DMS 273 (cell line): Measurements from ENCODE around the gene TVP23A.

ENCODE experiments used
- DNase-seq: peaks from one replicate; lab custom pipeline; 2025; ENCODE audit not compliant: unreplicated experiment; lab: John Stamatoyannopoulos, UW

TVP23A gene

DNA sequence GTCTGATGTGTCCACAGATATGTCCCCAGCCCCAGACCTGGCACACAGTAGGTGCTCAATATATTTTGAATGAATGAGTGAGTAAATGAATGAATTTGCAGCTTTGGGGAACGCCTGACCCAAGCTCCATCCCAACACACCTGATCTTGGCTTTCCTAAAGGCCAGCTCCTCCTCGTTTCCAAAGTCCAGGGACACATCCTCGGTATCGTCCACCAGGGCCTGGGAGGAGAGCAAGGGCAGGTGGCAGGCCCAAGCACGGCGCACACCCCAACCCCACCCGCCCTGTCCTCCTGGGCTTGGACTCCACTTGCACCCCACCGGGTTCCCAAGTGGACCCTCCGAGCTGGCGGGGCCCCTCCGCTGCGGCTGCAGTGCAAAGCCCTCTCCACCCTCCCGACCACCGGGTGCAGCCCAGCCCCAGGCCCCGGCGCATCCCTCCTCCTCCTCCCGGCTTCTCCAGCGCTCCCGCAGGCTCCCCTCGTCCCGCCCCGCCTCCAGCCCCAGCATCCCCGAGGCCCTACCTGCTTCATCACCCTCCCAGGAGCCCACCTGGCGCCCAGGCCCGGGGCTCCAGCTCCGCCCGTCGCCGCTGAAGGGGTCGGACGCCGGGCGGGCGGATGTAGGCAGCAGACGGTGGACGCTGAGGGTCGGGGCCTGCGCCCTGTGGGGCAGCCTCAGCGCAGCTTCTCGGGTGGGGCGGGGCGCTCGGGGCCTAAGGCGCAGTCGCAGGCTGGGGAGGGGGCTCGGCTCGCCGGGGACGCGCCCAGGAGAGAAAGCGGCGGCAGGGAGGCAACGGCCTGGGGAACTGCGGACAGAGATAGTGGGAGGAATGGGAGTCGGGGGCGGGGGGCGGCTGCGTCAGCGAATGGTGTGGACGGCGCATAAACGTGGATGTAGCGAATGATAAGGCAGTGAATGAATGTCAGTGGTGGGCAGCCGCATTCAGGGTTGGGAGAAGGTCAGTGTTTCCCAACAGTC is at the start of gene TVP23A:
TSS of gene TVP23A (minus strand) at position 832 of the 979 bp plus-strand sequence. CDS start at position 531, 301 bp downstream.
- no peak for DNase-seq

DNA sequence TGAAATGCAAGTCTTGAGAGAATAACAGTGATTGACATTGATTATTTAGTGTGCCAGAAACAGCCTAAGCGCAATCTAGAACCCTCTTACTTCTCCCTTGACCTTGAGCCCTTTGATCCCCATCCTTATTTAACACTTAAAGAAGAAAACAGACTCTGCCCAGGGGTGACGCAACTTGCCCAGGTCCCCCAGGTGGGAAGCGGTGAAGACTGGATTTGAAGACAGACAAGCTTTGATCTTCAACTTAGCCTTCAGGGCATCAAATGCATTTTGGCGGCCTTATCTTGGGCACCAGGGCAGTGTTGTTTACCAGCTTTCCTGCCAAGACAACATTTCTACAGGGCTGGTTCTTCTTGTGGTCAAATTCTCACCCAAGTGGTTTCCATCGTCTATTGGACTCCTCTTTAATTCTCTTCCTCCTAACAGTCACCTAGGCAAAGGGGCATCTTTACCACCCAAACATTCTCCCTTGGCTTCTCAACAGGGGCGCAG is 49.6 kb upstream of the TVP23A start:
- DNase-seq = no peak

DNA sequence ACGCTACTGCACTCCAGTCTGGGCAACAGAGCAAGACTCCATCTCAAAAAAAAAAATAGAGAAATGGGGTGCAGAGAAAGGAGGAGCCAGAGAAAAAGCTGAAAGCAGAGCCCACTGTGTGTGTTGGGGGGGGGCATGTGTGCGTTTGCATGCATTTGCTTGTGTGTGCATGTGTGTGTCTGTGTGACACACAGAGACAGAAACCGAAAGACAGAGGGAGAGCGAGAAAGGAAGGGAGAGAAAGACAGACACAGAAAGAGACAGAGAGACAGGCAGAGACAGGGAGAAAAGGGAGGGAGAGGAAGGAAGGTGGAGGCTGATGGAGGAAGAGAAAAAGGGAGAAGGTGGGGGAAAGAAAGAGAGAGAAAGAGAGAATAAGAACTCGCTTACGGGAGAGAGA is 48.6 kb upstream of the TVP23A start:
- DNase-seq = no peak

DNA sequence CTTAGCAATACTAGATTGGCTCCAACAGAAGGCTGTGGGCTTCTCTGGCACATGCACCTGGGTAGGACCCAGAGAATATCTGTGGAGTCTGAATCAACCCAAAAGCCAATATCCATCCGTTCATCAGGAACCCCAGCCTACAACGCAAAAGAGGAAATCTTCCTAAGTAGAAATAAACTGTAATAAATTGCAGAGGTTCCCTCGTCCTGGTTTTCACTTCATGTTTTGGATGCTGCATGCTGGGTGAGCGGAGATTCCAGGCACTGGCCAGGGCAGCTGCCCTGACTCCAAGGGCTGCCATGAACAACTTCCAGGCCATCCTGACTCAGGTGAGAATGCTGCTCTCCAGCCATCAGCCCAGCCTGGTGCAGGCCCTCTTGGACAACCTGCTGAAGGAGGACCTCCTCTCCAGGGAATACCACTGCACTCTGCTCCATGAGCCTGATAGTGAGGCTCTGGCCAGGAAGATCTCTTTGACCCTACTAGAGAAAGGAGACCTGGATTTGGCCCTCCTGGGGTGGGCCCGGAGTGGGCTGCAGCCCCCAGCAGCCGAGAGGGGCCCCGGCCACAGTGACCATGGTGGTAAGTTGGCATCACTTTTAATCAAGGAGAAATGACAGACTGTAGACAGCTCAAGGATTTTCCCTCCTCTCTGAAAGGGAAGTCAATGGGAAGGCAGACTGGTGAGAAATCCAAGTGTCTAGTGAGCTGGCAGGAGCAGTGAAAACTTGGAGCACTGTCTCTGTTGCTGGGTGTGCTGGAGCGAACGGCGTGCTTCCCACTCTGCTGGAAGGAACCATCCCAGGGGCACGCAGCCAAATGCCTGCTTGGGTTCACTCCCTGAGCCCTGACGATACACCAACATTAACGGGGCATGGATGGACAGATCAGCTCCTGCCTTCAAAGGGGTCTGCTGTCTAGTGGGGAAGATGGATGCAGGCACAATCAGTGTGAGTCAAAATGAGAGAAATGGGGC is 47.7 kb upstream of the TVP23A start:
- DNase-seq = no peak

DNA sequence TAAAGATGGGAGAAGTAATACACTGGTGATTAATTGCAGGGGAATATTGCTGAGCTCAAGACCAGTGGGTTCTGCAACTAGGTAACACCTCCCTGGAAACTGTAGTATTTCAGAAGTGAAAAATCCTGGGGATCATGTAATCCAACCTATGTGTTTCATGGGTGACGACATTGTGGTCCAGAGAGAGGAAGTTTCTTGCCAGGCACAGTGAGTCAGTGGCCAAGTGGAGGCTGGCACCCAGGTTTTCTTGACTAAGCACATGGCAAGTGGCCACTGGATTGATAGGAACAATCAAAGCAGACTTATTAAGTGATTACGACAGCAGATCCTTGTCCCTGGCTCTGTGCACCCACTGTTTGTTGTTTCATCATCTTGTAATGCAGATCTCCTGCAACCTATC is 43.8 kb upstream of the TVP23A start:
- peak; percentile 7 for DNase-seq

DNA sequence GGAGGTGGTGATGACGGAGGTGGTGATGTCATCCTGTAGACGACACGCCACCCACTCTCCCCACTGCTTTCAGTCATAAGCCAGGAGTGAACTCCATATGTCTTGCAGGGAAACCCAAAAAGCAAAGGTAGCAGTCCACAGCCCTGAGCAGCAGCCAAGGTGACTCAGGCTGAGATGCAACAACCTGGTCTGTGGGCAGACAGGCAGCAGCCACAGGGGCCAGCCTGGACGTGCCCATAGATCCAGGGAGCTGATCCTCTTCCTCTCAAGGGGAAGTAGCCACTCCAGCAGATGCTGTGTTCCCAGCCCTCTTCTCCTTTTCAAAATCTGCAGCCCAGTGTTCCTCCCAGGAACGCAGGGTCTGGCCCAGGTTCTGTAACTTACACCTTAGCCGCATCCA is 41.1 kb upstream of the TVP23A start:
- no peak for DNase-seq

DNA sequence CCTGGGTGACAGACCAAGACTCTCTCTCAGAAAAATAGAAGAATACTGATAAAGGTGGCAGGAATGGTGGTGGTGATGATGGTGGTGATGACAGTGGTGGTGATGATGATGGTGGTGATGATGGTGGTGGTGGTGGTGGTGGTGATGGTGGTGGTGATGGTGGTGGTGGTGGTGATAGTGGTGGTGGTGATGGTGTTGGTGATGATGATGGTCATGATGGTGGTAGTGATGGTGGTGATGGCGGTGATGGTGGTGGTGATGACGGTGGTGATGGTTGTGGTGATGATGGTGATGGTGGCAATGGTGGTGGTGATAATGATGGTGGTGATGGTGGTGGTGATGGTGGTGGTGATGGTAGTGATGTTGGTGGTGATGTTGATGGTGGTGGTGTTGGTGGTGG is 40.4 kb upstream of the TVP23A start:
- no peak for DNase-seq

DNA sequence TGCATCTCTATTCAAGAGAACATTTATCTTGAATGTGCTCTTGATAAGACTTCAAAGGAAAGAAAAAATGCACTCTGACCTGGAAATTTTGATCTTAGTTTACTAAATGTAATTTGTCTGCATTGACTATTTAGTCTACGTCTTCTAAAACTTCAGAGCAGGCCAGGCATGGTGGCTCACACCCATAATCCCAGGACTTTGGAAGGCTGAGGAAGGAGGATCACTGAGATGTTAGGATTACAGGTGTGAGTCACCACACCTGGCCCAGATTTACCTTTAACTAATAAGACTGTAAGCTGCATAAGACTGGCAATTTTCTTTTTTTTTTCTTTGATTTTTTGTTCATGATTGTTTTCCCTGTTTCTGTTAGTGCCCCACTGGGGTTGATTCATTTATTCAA is 39.6 kb upstream of the TVP23A start:
- DNase-seq = no peak

DNA sequence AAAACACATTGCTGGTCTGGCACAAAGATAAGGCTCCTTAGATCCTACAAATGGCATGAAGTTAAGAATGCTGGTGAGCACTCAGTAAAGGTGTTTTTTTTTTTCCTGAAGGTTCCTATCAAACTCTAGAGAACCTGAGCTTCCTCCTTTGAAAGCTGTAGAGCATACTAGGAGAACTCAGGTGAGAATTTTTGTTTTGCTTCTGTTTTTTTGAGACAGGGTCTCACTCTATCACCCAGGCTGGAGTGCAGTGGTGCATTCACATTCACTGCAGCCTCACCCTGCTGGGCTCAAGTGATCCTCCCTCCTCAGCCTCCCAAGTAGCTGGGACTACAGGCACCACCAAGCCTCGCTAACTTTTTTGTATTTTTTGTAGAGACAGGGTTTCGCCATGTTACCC is 37.4 kb upstream of the TVP23A start:
- DNase-seq = no peak

DNA sequence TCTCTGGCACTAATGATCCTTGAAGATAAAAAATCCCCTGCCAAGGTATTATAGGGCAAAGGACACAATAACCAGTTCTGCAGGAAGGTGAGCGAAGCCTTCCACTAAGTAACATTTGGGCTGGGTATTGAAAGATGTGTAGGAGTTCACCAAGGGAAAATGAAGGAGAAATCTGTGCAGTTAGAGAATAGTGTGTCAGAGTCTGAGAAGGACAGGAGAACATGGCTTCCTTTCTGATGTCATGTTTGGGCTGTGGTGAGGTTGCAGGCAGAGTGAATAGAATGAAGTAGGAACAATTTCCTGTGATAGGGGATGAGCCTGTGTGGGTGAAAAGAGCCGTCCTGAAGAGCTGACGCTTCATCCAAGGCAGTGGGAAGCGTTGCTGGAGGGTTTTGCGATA is 34.4 kb upstream of the TVP23A start:
- DNase-seq = no peak

DNA sequence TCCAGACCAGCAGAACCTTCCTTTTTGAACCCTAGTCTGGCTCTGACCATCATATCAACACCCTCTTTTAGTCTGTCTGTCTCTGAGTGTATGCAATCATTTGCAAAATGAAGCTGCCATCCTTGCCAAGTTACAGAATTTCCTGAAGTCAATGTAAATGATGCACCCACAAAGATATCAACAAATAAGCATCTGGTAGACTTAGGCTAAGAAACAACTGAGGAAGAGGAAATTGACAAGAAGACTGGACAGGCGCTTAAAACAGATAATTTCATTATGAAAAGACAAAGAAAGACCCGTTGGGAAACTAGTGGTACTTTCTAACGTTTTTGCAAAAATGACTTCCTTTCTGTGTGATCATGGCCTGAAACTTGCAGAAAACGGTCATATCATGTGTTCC is 33.7 kb upstream of the TVP23A start:
- DNase-seq = no peak

DNA sequence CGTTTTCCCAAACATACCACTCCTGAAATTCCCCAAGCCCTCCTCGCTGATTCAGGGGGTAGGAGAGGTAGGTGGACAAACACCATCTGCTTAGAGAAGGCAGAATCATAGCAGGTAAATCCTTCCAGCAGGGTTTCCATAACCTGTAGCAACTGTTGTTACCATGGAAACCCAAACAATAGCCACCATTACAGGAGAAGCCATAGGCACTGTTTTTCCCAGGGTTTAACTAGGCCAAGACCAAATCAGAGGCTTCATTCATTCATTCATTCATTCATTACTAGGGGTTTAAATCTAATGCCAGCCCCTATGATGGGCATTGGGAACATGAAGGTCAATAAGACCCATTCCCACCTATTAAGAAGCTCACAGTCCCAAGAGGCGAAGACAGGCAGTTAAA is 32.9 kb upstream of the TVP23A start:
- DNase-seq = no peak

DNA sequence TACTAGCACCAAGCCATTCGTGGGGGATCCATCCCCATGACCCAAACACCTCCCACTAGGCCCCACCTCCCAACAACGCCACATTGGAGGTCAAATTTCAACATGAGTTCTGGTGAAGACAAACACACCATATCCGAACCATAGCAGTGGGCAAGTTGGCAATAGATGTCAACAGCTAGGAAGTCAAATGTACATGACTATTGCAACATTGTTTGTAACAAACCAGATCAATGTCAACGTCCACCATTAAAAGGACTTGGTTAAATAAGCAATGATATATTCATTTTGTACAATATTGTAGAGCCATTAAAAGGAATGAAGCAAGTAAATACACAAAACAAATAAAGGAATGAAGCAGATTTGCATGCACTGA is 31.9 kb upstream of the TVP23A start:
- no peak for DNase-seq

DNA sequence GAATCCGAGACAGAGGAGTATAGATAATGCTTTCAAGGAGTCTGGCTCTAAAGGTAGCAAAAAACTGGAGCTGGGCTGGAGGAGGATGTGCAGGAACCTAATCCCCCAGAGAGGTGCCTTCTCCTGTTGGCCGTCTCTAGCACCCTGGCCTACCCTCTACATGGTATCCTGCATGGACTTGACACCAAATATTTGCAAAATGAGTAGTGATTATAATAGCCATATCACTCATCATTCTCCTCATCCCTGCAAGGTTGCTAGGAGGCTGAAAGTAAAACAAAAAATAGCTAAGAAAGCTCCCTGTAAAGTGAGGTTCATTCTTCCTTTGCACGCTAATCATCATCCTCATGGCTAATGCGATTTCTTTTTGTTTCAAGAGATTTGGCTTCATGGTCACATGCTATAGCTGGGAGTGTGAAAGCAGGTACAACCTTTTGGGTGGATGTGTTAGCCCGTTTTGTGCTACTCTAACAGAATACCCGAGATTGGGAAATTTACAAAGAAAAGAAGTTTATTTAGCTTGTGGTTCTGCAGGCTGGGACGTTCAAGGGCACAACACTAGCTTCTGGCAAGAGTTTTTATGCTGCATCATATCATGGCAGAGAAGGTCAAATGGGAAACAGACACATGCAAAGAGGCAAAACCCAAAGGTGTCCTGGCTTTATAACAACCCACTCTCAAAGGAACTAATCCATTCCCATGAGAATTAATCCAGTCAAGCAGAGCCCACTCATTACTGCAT is 31.3 kb upstream of the TVP23A start:
- DNase-seq = no peak

DNA sequence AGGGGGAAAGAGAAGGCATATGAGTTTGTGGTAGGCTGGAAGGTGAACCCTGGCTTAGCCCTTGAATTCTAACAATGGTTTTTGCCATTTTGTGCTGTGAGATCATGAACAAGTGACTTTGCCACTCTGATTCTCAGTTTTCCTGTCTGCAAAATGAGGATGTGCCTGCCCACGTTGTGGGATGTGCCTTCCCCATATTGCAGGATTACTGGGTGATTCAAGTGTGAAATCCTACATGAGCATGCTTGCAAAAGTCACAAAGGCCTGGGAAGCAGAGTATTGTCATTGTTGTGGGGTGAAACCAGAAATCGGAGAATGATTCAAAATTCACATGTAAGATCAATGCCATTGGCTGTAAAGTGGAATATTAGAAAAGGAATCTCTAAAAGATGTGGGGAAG is 28.6 kb upstream of the TVP23A start:
- no peak for DNase-seq

DNA sequence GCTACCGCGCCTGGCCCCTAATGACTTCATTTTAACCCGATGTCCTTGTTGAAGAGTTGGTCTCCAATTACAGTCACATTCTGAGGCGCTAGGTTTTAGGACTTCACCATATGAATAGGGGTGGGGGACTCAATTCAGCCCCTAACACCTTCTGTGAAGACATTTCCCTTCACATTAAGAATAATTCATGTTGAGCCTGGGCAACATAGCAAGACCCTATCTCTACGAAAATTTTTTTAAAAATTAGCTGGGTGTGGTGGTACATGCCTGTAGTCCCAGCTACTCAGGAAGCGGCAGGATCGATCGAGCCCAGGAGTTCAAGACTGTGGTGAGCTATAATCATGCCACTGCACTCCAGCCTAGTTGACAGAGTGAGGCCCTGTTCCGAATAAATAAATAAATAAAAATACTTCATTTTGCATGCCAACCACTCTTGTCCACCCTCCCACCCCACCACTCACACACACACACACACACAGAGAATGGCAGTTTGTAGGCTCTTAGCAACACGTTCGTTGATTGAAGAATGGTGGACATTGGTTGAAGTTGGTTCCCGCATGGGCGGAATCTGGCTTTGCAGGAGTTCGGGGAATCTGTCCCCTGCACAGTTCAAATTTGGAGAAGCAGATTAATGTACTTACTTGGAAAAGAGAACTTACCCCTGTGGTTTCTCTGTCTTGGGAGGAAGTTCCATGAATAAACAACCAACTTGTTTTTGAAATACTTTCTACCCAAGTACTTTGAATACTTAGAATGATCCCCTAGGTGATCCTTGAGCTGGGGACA is 27.8 kb upstream of the TVP23A start:
- DNase-seq = no peak

DNA sequence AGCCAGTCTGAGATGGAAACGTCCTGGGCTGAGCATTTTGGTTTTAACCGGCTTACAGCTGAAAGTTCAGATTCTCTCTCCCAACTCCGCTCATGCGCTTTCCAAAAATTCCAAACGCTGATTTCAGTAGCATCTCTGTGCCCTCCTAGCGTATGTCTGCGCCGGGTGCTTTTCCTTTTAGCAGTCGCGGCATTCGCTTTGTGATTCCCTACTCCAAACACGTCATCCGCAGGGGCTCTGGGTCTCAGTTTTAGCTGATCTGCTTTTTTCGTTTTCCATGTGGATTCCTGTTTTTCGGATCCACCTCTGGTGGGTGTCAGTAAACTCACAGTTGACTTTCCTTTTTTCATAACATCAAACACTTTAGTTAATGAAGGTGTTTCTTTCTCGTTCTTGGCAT is 22.1 kb upstream of the TVP23A start:
- DNase-seq = no peak

DNA sequence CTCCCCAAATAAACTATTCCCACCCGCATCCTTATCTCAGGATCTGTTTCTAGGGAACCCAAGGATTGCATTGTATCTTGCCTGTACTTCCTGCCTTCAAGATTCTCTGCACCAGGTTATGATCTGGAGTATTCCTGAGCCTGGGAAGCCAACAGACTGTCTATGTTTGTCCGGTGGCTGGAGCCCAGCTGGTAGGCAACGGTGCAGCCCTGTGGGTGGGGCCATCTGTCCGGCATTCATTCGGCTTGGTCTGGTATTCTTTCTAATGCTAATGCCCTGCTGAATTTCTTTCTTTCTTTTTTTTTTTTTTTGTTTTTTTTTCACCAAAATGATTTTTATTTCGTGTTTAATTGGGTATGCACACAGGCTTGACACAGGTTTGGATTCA is 20.7 kb upstream of the TVP23A start:
- peak; percentile 26 for DNase-seq

DNA sequence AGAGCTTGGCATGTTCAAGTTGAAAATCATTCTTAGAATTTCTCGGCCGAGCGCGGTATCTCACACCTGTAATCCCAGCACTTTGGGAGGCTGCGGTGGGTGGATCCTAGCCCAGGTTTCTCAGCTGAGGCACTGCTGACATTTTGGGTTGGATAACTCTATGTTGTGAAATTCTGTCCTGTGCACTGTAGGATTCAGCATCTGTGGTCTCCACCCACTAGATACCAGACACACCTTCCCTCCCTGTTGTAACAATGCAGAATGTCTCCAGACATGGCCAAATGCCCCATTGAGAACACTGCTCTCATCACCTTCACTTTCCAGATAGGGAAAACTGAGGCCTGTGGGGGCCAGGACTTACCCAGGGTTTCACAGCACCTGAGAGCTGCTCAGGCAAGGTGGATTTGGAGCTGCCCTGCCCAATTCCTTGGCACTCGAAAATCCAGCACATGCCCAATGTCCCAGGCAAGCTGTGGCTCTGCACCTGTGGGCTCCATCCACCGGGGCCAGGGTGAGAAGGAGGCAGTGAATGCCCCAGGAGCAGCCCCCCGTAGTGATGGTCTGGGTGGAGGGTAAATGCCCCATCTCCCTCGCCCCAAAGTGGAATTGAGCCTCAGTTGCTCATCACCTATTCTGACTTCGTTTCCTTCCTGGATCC is 20.2 kb upstream of the TVP23A start:
- no peak for DNase-seq
